Kidney (tissue), 14 donors: ENCODE data around the gene PHF21A. TPM values are rescaled to one million over a fixed set of nuclear protein-coding genes. Genes with fewer than 3 reads are reported as not detected.

ENCODE experiments used
- DNase-seq, 5 donors: peaks; one replicate each; pipeline ENCODE4 v3.0.0-alpha.2; 2013 to 2020
- FAIRE-seq: peaks from 2 replicates; lab custom pipeline; 2012; peaks lifted over from hg19 to GRCh38; lab: Jason Lieb, UNC
- H3K27ac ChIP-seq, 2 donors: one replicate each; pipeline ENCODE4 v1.7.0; 2013; ENCODE audit warnings: low read depth in 2 of 2, low read length in 2 of 2, inconsistent platforms in 1 of 2
- H3K27me3 ChIP-seq: one replicate; pipeline ENCODE4 v1.7.1; 2013; ENCODE audit warnings: low read length, inconsistent platforms; ENCODE audit not compliant: control insufficient read depth, insufficient read depth
- H3K36me3 ChIP-seq, 3 donors: one replicate each; pipeline versions ENCODE4 v1.7.0 to v1.7.1; 2013; ENCODE audit warnings: low read length in 3 of 3, control low read depth in 1 of 3, inconsistent platforms in 1 of 3; ENCODE audit not compliant: insufficient read depth in 3 of 3, control insufficient read depth in 2 of 3
- H3K4me1 ChIP-seq, 3 donors: one replicate each; pipeline versions ENCODE4 v1.7.0 to v1.7.1; 2013; ENCODE audit warnings: low read length in 3 of 3, inconsistent platforms in 1 of 3, low read depth in 1 of 3; ENCODE audit not compliant: control insufficient read depth in 2 of 3, insufficient read depth in 2 of 3
- H3K4me3 ChIP-seq, 3 donors: one replicate each; pipeline versions ENCODE4 v1.7.0 to v1.8.1; 2013; ENCODE audit warnings: low read length in 3 of 3, control low read depth in 1 of 3, inconsistent platforms in 1 of 3
- H3K9ac ChIP-seq, 3 donors: one replicate each; pipeline versions ENCODE4 v1.7.0 to v1.7.1; 2013; ENCODE audit warnings: low read length in 3 of 3, control low read depth in 1 of 3, inconsistent platforms in 1 of 3
- H3K9me3 ChIP-seq, 3 donors: one replicate each; pipeline versions ENCODE4 v1.7.0 to v1.7.1; 2013; ENCODE audit warnings: low read length in 3 of 3, control low read depth in 1 of 3, inconsistent platforms in 1 of 3; ENCODE audit not compliant: control insufficient read depth in 2 of 3, insufficient read depth in 1 of 3
- intact Hi-C: fragments of 100-400 bp; cut with DNase I; formaldehyde crosslinking; loops from one replicate; pipeline ENCODE4 v1.11.1; 2022
- polyA plus RNA-seq: library from polyadenylated mRNA; stranded (reverse); fragments of 350-450 nt; fragmentation: Illumina TruSeq; extraction: RNeasy Lipid Tissue Mini Kit (QIAGEN cat#74804); gene quantifications from one replicate; pipeline ENCODE4 v1.2.3, GENCODE V29; 2014; ENCODE audit warnings: low read depth, low replicate concordance; ENCODE audit not compliant: insufficient read depth
- total RNA-seq: library from RNA; stranded (reverse); fragmentation: NEBNext Ultra II Directional; extraction: Animal tissue kit (Norgen Biotek cat#: 25700); gene quantifications from one replicate; pipeline ENCODE4 v1.2.1, GENCODE V29; 2021
- TF ChIP-seq, protein P1 (sequence below): IDR thresholded peaks from 3 replicates; pipeline ENCODE4 v1.5.1; 2012; ENCODE audit warnings: mild to moderate bottlenecking, moderate library complexity, borderline replicate concordance; ENCODE audit not compliant: insufficient read depth; ENCODE audit errors: extremely low read depth
- donor health status: control.
- donor health status: control.
- donor health status: control.
- donor health status: control.
- donor health status: control.
- donor health status: DM: yes; HTN: yes; CAD: no.
- donor health status: Normal renal cell carcinoma (clear cell type).

PHF21A gene
- total and polyA plus RNA-seq, 2 donors from 2014 or later: 9.6 to 48.2 TPM

DNA sequence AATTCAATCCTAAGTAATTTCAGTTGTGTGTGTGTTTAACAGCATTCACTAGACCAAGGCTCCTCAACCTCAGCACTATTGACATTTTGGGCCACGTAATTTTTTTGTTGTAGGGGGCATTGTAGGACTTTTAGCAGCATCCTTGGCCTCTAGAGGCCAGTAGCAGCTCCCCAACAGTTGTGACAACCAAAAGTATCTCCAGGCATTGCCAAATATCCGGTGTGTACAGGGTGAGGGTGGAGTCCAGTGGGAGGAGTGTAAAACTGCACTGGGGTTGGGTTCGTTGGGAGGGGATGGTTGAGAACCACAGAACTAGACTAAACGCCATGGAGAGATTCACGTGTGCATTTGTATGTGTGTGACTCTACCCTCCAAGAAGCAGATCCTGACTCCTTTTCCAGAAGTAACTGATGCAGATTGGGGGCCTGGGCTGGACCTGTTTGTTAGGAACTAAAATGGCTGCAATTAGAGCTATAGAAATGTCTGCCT is 5.9 kb upstream of the PHF21A start:
- DNase-seq: no peak

DNA sequence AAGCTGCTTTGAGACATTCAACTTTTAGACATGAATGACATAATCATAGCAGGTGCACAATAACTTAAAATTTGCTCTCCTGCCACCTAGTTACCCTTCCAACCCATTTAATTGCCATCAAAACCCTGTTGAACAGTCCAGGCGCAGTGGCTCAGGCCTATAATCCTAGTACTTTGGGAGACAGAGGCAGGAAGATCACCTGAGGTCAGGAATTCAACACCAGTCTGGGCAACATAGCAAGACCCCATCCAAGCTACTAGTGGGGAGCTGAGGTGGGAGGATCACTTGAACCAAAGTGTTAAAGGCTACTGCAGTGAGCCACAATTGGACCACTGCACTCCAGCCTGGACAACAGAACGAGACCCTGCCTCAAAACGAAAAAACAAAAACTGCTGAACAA is 4.0 kb upstream of the PHF21A start:
- no peaks in the 10 kb centered on the region for H3K36me3 ChIP-seq
- TF ChIP-seq, protein P1, sequence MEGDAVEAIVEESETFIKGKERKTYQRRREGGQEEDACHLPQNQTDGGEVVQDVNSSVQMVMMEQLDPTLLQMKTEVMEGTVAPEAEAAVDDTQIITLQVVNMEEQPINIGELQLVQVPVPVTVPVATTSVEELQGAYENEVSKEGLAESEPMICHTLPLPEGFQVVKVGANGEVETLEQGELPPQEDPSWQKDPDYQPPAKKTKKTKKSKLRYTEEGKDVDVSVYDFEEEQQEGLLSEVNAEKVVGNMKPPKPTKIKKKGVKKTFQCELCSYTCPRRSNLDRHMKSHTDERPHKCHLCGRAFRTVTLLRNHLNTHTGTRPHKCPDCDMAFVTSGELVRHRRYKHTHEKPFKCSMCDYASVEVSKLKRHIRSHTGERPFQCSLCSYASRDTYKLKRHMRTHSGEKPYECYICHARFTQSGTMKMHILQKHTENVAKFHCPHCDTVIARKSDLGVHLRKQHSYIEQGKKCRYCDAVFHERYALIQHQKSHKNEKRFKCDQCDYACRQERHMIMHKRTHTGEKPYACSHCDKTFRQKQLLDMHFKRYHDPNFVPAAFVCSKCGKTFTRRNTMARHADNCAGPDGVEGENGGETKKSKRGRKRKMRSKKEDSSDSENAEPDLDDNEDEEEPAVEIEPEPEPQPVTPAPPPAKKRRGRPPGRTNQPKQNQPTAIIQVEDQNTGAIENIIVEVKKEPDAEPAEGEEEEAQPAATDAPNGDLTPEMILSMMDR: no peak
- no peaks in the 10 kb centered on the region for H3K4me1 ChIP-seq
- no peak overlapping the region for H3K9ac ChIP-seq
- DNase-seq: no peak
- intact Hi-C loops: no loop called here
- no peak for FAIRE-seq
- H3K27me3 ChIP-seq: no peaks in the 10 kb centered on the region
- no peaks in the 10 kb centered on the region for H3K9me3 ChIP-seq
- no peak overlapping the region for H3K27ac ChIP-seq
- no peak overlapping the region for H3K4me3 ChIP-seq

More for the DNA sequence above, 5.9 kb upstream of the PHF21A start:
- Histone ChIP-seq H3K27ac (no peak overlapping the region), H3K4me3 (no peak overlapping the region), H3K36me3 (no peaks in the 10 kb centered on the region), H3K4me1 (no peaks in the 10 kb centered on the region), H3K27me3 (no peaks in the 10 kb centered on the region), H3K9ac (no peak overlapping the region), H3K9me3 (no peaks in the 10 kb centered on the region)
- FAIRE-seq: no peak
- intact Hi-C loops: no loop called here
- TF ChIP-seq, protein P1: peak; percentile 5

GRCh38 chr11:46122945-46123715 is 1.9 kb upstream of the PHF21A start:
- no peak overlapping the region for H3K4me3 ChIP-seq
- intact Hi-C loops: no loop called here
- no peak overlapping the region for H3K27ac ChIP-seq

More at GRCh38 chr11:46122945-46123715, 1.9 kb upstream of the PHF21A start:
- no peaks in the 10 kb centered on the region for H3K27me3 ChIP-seq
- FAIRE-seq (no peak), DNase-seq (no peak)
- H3K36me3 ChIP-seq: no peaks in the 10 kb centered on the region
- peaks cover 0 to 5% (median 2%) of the 10 kb centered on the region in 3 donors for H3K4me1 ChIP-seq
- no peak overlapping the region for H3K9ac ChIP-seq
- no peaks in the 10 kb centered on the region for H3K9me3 ChIP-seq
- TF ChIP-seq, protein P1: no peak
